Measurements from ENCODE around the gene TMEM82. TPM values are rescaled to one million over a fixed set of nuclear protein-coding genes. Genes with fewer than 3 reads are reported as not detected.

Gene TMEM82
- total RNA-seq, 6 donors from 2014 or later: not detected

- Histone ChIP-seq H3K27ac (no peak overlapping the region), H3K4me3 (no peak overlapping the region), H3K9me3 (no peaks in the 10 kb centered on the region), H3K4me1 (no peaks in the 10 kb centered on the region), H3K36me3 (peaks cover 0 to 36% (median 5%) of the 10 kb centered on the region in 4 donors), H3K27me3 (no peaks in the 10 kb centered on the region)
- TF ChIP-seq POLR2A (IDR thresholded peaks at IDR 0.05): no peak
- no peak for ATAC-seq (ENCODE audit: low FRiP score in 2 of 2)
- DNase-seq: no peak
- 98 to 99% methylated on average over 2 to 7 of the region's 7 CpGs for WGBS, 2 donors
These were observed 26.1 kb downstream of the TMEM82 start for GRCh38 chr1:15768388-15768787.

GRCh38 chr1:15770313-15770962, 28.1 kb downstream of the TMEM82 start:
- 97 to 100% methylated on average over 7 to 14 of the region's 14 CpGs for WGBS, 2 donors
- Histone ChIP-seq H3K4me1 (no peaks in the 10 kb centered on the region), H3K36me3 (peaks cover 0 to 38% (median 7%) of the 10 kb centered on the region in 4 donors), H3K9me3 (no peaks in the 10 kb centered on the region), H3K27me3 (no peaks in the 10 kb centered on the region), H3K4me3 (no peak overlapping the region), H3K27ac (no peak overlapping the region)
- no peak for DNase-seq
- no peak for ATAC-seq (ENCODE audit: low FRiP score in 2 of 2)
- TF ChIP-seq POLR2AphosphoS5 (IDR thresholded peaks at IDR 0.05) (no peak), CTCF (IDR thresholded peaks at IDR 0.05) (no peak), POLR2A (IDR thresholded peaks at IDR 0.05) (no peak)

- H3K4me1 ChIP-seq: no peaks in the 10 kb centered on the region
- DNase-seq: no peak
- no peaks in the 10 kb centered on the region for H3K9me3 ChIP-seq
- H3K4me3 ChIP-seq: no peak overlapping the region
- no peak for ATAC-seq (ENCODE audit: low FRiP score in 2 of 2)
- no peak overlapping the region for H3K27ac ChIP-seq
- no peak for TF ChIP-seq POLR2AphosphoS5 (IDR thresholded peaks at IDR 0.05)
- no peak for TF ChIP-seq EP300 (IDR thresholded peaks at IDR 0.05)
- no peak for TF ChIP-seq POLR2A (IDR thresholded peaks at IDR 0.05)
- no peak for TF ChIP-seq CTCF (IDR thresholded peaks at IDR 0.05)
- H3K27me3 ChIP-seq: no peaks in the 10 kb centered on the region
- H3K36me3 ChIP-seq: peaks cover 0 to 36% (median 7%) of the 10 kb centered on the region in 4 donors
- 67 to 73% methylated on average over 4 to 6 of the region's 6 CpGs for WGBS, 2 donors
These were observed 29.7 kb downstream of the TMEM82 start for GRCh38 chr1:15771836-15772515.

- Histone ChIP-seq H3K36me3 (peaks cover 0 to 38% (median 3%) of the 10 kb centered on the region in 4 donors), H3K27me3 (no peaks in the 10 kb centered on the region), H3K4me3 (no peak overlapping the region), H3K27ac (no peak overlapping the region), H3K9me3 (no peaks in the 10 kb centered on the region), H3K4me1 (no peaks in the 10 kb centered on the region)
- no peak for ATAC-seq (ENCODE audit: low FRiP score in 2 of 2)
- TF ChIP-seq POLR2AphosphoS5 (IDR thresholded peaks at IDR 0.05) (no peak), EP300 (IDR thresholded peaks at IDR 0.05) (no peak), POLR2A (IDR thresholded peaks at IDR 0.05) (no peak), CTCF (IDR thresholded peaks at IDR 0.05) (no peak)
- WGBS, 2 donors: 100% methylated on average over 2 of the region's 2 CpGs
- no peak for DNase-seq
These were observed 33.4 kb downstream of the TMEM82 start for GRCh38 chr1:15775706-15776105.

GRCh38 chr1:15777909-15778707, 35.8 kb downstream of the TMEM82 start:
- DNase-seq (no peak), ATAC-seq (ENCODE audit: low FRiP score in 2 of 2) (no peak)
- Histone ChIP-seq H3K4me1 (no peaks in the 10 kb centered on the region), H3K27me3 (no peaks in the 10 kb centered on the region), H3K36me3 (peaks cover 0 to 33% (median 3%) of the 10 kb centered on the region in 4 donors), H3K9me3 (no peaks in the 10 kb centered on the region), H3K4me3 (no peak overlapping the region), H3K27ac (no peak overlapping the region)
- 88 to 95% methylated on average over 7 of the region's 7 CpGs for WGBS, 2 donors
- no peak for TF ChIP-seq POLR2AphosphoS5 (IDR thresholded peaks at IDR 0.05)
- TF ChIP-seq POLR2A (IDR thresholded peaks at IDR 0.05): no peak
- no peak for TF ChIP-seq EP300 (IDR thresholded peaks at IDR 0.05)
- TF ChIP-seq CTCF (IDR thresholded peaks at IDR 0.05): no peak
